Femur (tissue), 1 donor: ENCODE data around the gene LIPT2.

ENCODE experiments used
- DNase-seq: peaks from one replicate; pipeline ENCODE4 v3.0.0-alpha.2; 2017

Gene LIPT2

GRCh38 chr11:74494916-74495315 lies 1.4 kb upstream of the LIPT2 start:
- no peak for DNase-seq

- no peak for DNase-seq
Measured at GRCh38 chr11:74493791-74494630, 487 bp upstream of the LIPT2 start.

GRCh38 chr11:74492084-74492483 lies 1.4 kb downstream of the LIPT2 start:
- no peak for DNase-seq

GRCh38 chr11:74490941-74491340 lies 2.6 kb downstream of the LIPT2 start:
- DNase-seq = no peak

GRCh38 chr11:74487875-74488274 lies 5.6 kb downstream of the LIPT2 start:
- no peak for DNase-seq

GRCh38 chr11:74485868-74486267 lies 7.7 kb downstream of the LIPT2 start:
- DNase-seq = no peak

GRCh38 chr11:74480688-74481417 lies 12.7 kb downstream of the LIPT2 start:
- no peak for DNase-seq

GRCh38 chr11:74479732-74480123 lies 13.8 kb downstream of the LIPT2 start:
- no peak for DNase-seq

- DNase-seq = no peak
Measured at GRCh38 chr11:74478877-74479731, 14.4 kb downstream of the LIPT2 start.

GRCh38 chr11:74476536-74476935 lies 17.0 kb downstream of the LIPT2 start:
- no peak for DNase-seq

- DNase-seq = no peak
Measured at GRCh38 chr11:74474316-74474715, 19.2 kb downstream of the LIPT2 start.

GRCh38 chr11:74473382-74474173 lies 19.9 kb downstream of the LIPT2 start:
- no peak for DNase-seq

GRCh38 chr11:74471668-74472429 lies 21.7 kb downstream of the LIPT2 start:
- no peak for DNase-seq

- no peak for DNase-seq
Measured at GRCh38 chr11:74471037-74471436, 22.5 kb downstream of the LIPT2 start.

- DNase-seq = no peak
Measured at GRCh38 chr11:74470526-74470925, 23.0 kb downstream of the LIPT2 start.

GRCh38 chr11:74468936-74469335 lies 24.6 kb downstream of the LIPT2 start:
- no peak for DNase-seq

GRCh38 chr11:74468521-74468920 lies 25.0 kb downstream of the LIPT2 start:
- DNase-seq = no peak

GRCh38 chr11:74468058-74468457 lies 25.5 kb downstream of the LIPT2 start:
- no peak for DNase-seq

GRCh38 chr11:74466916-74467885 lies 26.3 kb downstream of the LIPT2 start, which contains the start of gene KCNE3:
TSS of gene KCNE3 (minus strand) at chr11:74467549. CDS start at chr11:74457563, 9,986 bp downstream.
- DNase-seq = peak; percentile 62

- no peak for DNase-seq
Measured at GRCh38 chr11:74465291-74465708, 28.2 kb downstream of the LIPT2 start.
